Astrocyte (in vitro differentiated cells and primary cell): ENCODE results near the gene PIMREG. TPM values are rescaled to one million over a fixed set of nuclear protein-coding genes. Genes with fewer than 3 reads are reported as not detected.

Experiments used
- DNase-seq: peaks from one replicate; pipeline ENCODE4 v3.0.0-alpha.2; 2010; ENCODE audit warnings: low read depth
- FAIRE-seq: peaks from 2 replicates; lab custom pipeline; 2011; peaks lifted over from hg19 to GRCh38; lab: Jason Lieb, UNC
- H2AFZ ChIP-seq: 2 replicates; pipeline ENCODE4 v1.6.0; 2012; ENCODE audit warnings: low read depth, low read length, inconsistent platforms
- H3K27ac ChIP-seq: 2 replicates; pipeline ENCODE4 v1.5.1; 2011; ENCODE audit warnings: low read depth, low read length, inconsistent platforms
- H3K27me3 ChIP-seq: 2 replicates; pipeline ENCODE4 v1.6.0; 2011; ENCODE audit warnings: low read length, inconsistent platforms; ENCODE audit not compliant: insufficient read depth
- H3K36me3 ChIP-seq: 2 replicates; pipeline ENCODE4 v1.5.1; 2011; ENCODE audit warnings: low read length, inconsistent platforms; ENCODE audit not compliant: insufficient read depth
- H3K4me1 ChIP-seq: 2 replicates; pipeline ENCODE4 v1.5.1; 2011; ENCODE audit warnings: low read length, inconsistent platforms; ENCODE audit not compliant: insufficient read depth
- H3K4me2 ChIP-seq: 2 replicates; pipeline ENCODE4 v1.6.0; 2012; ENCODE audit warnings: low read length, inconsistent platforms
- H3K4me3 ChIP-seq: 2 replicates; pipeline ENCODE4 v1.5.1; 2011; ENCODE audit warnings: low read depth, mild to moderate bottlenecking, low read length, inconsistent platforms; ENCODE audit not compliant: insufficient read depth
- H3K79me2 ChIP-seq: 2 replicates; pipeline ENCODE4 v1.6.0; 2012; ENCODE audit warnings: mild to moderate bottlenecking, low read length, inconsistent platforms; ENCODE audit not compliant: insufficient read depth
- H3K9ac ChIP-seq: 2 replicates; pipeline ENCODE4 v1.6.0; 2012; ENCODE audit warnings: mild to moderate bottlenecking, low read length, inconsistent platforms
- H3K9me3 ChIP-seq: 2 replicates; pipeline ENCODE4 v1.5.1; 2012; ENCODE audit warnings: low read depth, mild to moderate bottlenecking, low read length, inconsistent platforms; ENCODE audit not compliant: insufficient read depth
- H4K20me1 ChIP-seq: 2 replicates; pipeline ENCODE4 v1.6.0; 2012; ENCODE audit warnings: low read length, inconsistent platforms; ENCODE audit not compliant: insufficient read depth
- H3K27ac Mint-ChIP-seq: one replicate; pipeline ENCODE4 v1.8.0; 2021; ENCODE audit warnings: mild to moderate bottlenecking, mixed read lengths; ENCODE audit not compliant: unreplicated experiment
- H3K27me3 Mint-ChIP-seq: one replicate; pipeline ENCODE4 v1.8.0; 2021; ENCODE audit warnings: low read depth, mixed read lengths; ENCODE audit not compliant: unreplicated experiment
- H3K36me3 Mint-ChIP-seq: one replicate; pipeline ENCODE4 v1.8.0; 2021; ENCODE audit warnings: low read depth, mixed read lengths; ENCODE audit not compliant: unreplicated experiment
- H3K4me1 Mint-ChIP-seq: one replicate; pipeline ENCODE4 v1.8.0; 2021; ENCODE audit warnings: low read depth, mixed read lengths; ENCODE audit not compliant: unreplicated experiment
- H3K4me3 Mint-ChIP-seq: one replicate; pipeline ENCODE4 v1.8.0; 2021; ENCODE audit warnings: mild to moderate bottlenecking, moderate library complexity, mixed read lengths; ENCODE audit not compliant: unreplicated experiment
- H3K9me3 Mint-ChIP-seq: one replicate; pipeline ENCODE4 v1.8.0; 2021; ENCODE audit warnings: mild to moderate bottlenecking, mixed read lengths; ENCODE audit not compliant: unreplicated experiment
- EZH2 ChIP-seq: IDR thresholded peaks from 2 replicates; pipeline ENCODE4 v1.6.1; 2012; ENCODE audit warnings: mild to moderate bottlenecking, low read length, inconsistent platforms; ENCODE audit not compliant: insufficient read depth
- total RNA-seq: library from RNA; stranded (reverse); gene quantifications from 2 replicates; pipeline ENCODE4 v1.2.1, GENCODE V29; 2021
- TF ChIP-seq, protein P1 (sequence below): IDR thresholded peaks from 2 replicates; pipeline ENCODE4 v1.5.1; 2011; ENCODE audit warnings: low read depth, mild to moderate bottlenecking, inconsistent platforms, low read length, moderate library complexity; ENCODE audit not compliant: insufficient read depth

The PIMREG gene
- total RNA-seq, 1 donor from 2014 or later = 2.6 TPM

DNA sequence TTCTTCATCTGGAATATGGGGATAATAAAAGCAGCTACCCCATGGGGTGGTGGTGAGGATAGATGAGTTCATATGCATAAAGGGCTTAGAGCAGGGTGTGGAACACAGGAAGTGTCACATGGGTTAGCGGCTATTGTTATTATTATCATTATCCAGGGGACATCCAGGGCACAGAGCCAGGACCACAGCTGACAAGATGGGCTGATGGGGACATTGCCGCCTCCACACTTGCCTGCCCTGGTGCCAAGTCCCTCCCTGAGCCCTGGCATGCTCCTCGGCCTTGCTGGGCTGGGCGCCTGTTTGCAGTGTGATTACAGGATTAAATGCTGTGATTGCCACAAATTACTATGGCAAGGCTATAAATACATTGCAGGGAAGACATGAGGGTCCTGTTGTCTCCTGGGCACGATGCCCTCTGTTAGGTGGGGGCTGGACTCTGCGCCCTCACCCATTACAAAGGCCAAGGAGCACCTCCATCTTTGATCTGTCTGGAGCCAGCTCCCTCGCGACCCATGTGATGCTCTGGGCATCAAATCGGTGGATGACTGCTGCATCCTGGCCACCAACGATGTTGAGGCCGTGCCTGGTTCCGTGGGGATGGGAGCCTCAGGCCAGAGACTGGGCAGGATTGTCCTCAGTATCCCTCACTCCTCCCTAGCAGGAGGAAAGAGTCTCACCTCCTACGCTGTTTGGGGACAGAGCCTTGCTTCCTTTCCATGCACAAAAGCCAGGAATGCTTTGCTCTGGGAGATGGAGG, 43.2 kb downstream of the PIMREG start:
- Histone ChIP-seq H4K20me1 (no peaks in the 10 kb centered on the region), H3K4me1 (no peaks in the 10 kb centered on the region), H3K4me3 (no peak overlapping the region), H3K9me3 (no peaks in the 10 kb centered on the region), H3K27ac (no peak overlapping the region), H3K9ac (no peak overlapping the region), H3K79me2 (no peaks in the 10 kb centered on the region), H3K36me3 (no peaks in the 10 kb centered on the region), H3K4me2 (no peak overlapping the region), H2AFZ (no peak overlapping the region), H3K27me3 (no peaks in the 10 kb centered on the region)
- TF ChIP-seq, protein P1, sequence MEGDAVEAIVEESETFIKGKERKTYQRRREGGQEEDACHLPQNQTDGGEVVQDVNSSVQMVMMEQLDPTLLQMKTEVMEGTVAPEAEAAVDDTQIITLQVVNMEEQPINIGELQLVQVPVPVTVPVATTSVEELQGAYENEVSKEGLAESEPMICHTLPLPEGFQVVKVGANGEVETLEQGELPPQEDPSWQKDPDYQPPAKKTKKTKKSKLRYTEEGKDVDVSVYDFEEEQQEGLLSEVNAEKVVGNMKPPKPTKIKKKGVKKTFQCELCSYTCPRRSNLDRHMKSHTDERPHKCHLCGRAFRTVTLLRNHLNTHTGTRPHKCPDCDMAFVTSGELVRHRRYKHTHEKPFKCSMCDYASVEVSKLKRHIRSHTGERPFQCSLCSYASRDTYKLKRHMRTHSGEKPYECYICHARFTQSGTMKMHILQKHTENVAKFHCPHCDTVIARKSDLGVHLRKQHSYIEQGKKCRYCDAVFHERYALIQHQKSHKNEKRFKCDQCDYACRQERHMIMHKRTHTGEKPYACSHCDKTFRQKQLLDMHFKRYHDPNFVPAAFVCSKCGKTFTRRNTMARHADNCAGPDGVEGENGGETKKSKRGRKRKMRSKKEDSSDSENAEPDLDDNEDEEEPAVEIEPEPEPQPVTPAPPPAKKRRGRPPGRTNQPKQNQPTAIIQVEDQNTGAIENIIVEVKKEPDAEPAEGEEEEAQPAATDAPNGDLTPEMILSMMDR = no peak
- TF ChIP-seq EZH2 = no peak
- H3K27me3 Mint-ChIP-seq = peaks cover 43% of the 10 kb centered on the region
- H3K27ac Mint-ChIP-seq = no peak overlapping the region
- H3K4me1 Mint-ChIP-seq = peaks cover 8% of the 10 kb centered on the region
- no peak for FAIRE-seq
- H3K9me3 Mint-ChIP-seq = no peaks in the 10 kb centered on the region
- DNase-seq = no peak
- H3K36me3 Mint-ChIP-seq = peaks cover 4% of the 10 kb centered on the region
- no peak overlapping the region for H3K4me3 Mint-ChIP-seq

DNA sequence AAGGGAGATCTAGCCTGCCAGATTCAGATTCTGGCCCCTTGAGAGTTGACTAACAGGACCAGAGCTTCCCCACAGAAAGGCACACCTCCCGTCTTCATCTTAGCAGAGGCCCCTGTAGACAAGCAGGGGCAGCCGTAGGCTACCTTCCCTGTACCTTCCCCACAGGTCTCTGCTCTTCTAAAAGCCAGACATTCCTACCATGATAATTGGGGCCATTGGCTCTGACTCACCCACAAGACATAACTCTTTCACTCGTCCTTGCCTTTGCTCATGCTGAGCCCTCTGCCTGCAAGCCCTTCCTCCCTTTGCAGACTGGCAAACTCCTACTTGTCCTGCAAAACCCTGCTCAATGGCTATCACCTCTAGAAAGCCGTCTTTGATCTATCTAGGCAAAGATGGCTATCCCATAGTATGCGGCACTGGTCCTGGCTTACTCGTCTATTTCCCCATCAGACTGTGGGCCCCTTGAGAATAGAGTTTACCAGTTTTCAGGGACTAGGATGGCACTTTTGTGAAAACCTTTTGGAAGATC, 43.8 kb downstream of the PIMREG start:
- FAIRE-seq = no peak

More for the DNA sequence above, 43.8 kb downstream of the PIMREG start:
- Histone ChIP-seq H3K9me3 (no peaks in the 10 kb centered on the region), H4K20me1 (no peaks in the 10 kb centered on the region), H3K4me3 (no peak overlapping the region), H3K4me1 (no peaks in the 10 kb centered on the region), H3K27ac (no peak overlapping the region), H2AFZ (no peak overlapping the region), H3K27me3 (no peaks in the 10 kb centered on the region), H3K4me2 (no peak overlapping the region), H3K79me2 (no peaks in the 10 kb centered on the region), H3K9ac (no peak overlapping the region), H3K36me3 (no peaks in the 10 kb centered on the region)
- TF ChIP-seq EZH2 = no peak
- TF ChIP-seq, protein P1 = no peak
- Mint-ChIP-seq H3K27me3 (peaks cover 42% of the 10 kb centered on the region), H3K4me3 (no peak overlapping the region), H3K27ac (no peak overlapping the region), H3K4me1 (peaks cover 8% of the 10 kb centered on the region), H3K36me3 (peaks cover 4% of the 10 kb centered on the region), H3K9me3 (no peaks in the 10 kb centered on the region)
- DNase-seq = no peak
